Type B pancreatic cell (in vitro differentiated cells): Measurements from ENCODE around the gene CCDC158. TPM values are rescaled to one million over a fixed set of nuclear protein-coding genes. Genes with fewer than 3 reads are reported as not detected.

Experiments used
- DNase-seq: peaks from one replicate; pipeline ENCODE4 v3.0.0; 2021; ENCODE audit warnings: mixed read lengths; ENCODE audit not compliant: unreplicated experiment; ENCODE audit errors: extremely low spot score
- H3K27ac Mint-ChIP-seq: 2 replicates; pipeline ENCODE4 v1.8.0; 2021; ENCODE audit warnings: mild to moderate bottlenecking, mixed read lengths
- H3K27me3 Mint-ChIP-seq: 2 replicates; pipeline ENCODE4 v1.8.0; 2021; ENCODE audit warnings: mixed read lengths
- H3K36me3 Mint-ChIP-seq: 2 replicates; pipeline ENCODE4 v1.8.0; 2021; ENCODE audit warnings: mixed read lengths
- H3K4me1 Mint-ChIP-seq: one replicate; pipeline ENCODE4 v1.8.0; 2021; ENCODE audit warnings: mixed read lengths; ENCODE audit not compliant: unreplicated experiment
- H3K4me3 Mint-ChIP-seq: 2 replicates; pipeline ENCODE4 v1.8.0; 2021; ENCODE audit warnings: mild to moderate bottlenecking, mixed read lengths
- H3K9me3 Mint-ChIP-seq: 2 replicates; pipeline ENCODE4 v1.8.0; 2021; ENCODE audit warnings: mixed read lengths
- CTCF ChIP-seq: fragments of 200-600 bp; sonication (generic); conservative IDR thresholded peaks from 2 replicates; pipeline ENCODE4 v1.5.0; 2021; ENCODE audit warnings: antibody characterized with exemption, mild to moderate bottlenecking
- total RNA-seq: library from RNA; stranded (reverse); gene quantifications from 2 replicates; pipeline ENCODE4 v1.2.1, GENCODE V29; 2021; ENCODE audit warnings: low replicate concordance

Gene CCDC158
- total RNA-seq, 1 donor from 2014 or later = not detected

- no peak for DNase-seq
- Mint-ChIP-seq H3K36me3 (no peaks in the 10 kb centered on the region), H3K4me1 (no peaks in the 10 kb centered on the region), H3K9me3 (no peaks in the 10 kb centered on the region), H3K27ac (no peak overlapping the region), H3K4me3 (no peak overlapping the region), H3K27me3 (peaks cover 14% of the 10 kb centered on the region)
- no peak for TF ChIP-seq CTCF
Measured at GRCh38 chr4:76354517-76355473, 66.1 kb downstream of the CCDC158 start.

GRCh38 chr4:76342803-76343202 lies 78.1 kb downstream of the CCDC158 start:
- no peak overlapping the region for H3K27ac Mint-ChIP-seq
- no peaks in the 10 kb centered on the region for H3K36me3 Mint-ChIP-seq
- peaks cover 12% of the 10 kb centered on the region for H3K27me3 Mint-ChIP-seq

GRCh38 chr4:76342191-76342590 lies 78.8 kb downstream of the CCDC158 start:
- Mint-ChIP-seq H3K27me3 (peaks cover 12% of the 10 kb centered on the region), H3K4me1 (peaks cover 3% of the 10 kb centered on the region), H3K36me3 (no peaks in the 10 kb centered on the region), H3K27ac (no peak overlapping the region), H3K4me3 (no peak overlapping the region), H3K9me3 (no peaks in the 10 kb centered on the region)
- TF ChIP-seq CTCF = no peak
- no peak for DNase-seq

More at GRCh38 chr4:76342803-76343202, 78.1 kb downstream of the CCDC158 start:
- no peak overlapping the region for H3K4me3 Mint-ChIP-seq
- TF ChIP-seq CTCF = no peak
- no peaks in the 10 kb centered on the region for H3K9me3 Mint-ChIP-seq
- DNase-seq = no peak
- H3K4me1 Mint-ChIP-seq = peaks cover 3% of the 10 kb centered on the region

- no peak for TF ChIP-seq CTCF
- Mint-ChIP-seq H3K4me3 (no peak overlapping the region), H3K27me3 (peaks cover 12% of the 10 kb centered on the region), H3K9me3 (peaks cover 5% of the 10 kb centered on the region), H3K4me1 (peaks cover 3% of the 10 kb centered on the region), H3K36me3 (no peaks in the 10 kb centered on the region), H3K27ac (no peak overlapping the region)
- no peak for DNase-seq
Measured at GRCh38 chr4:76341063-76341462, 79.9 kb downstream of the CCDC158 start.

GRCh38 chr4:76339364-76339763 lies 81.6 kb downstream of the CCDC158 start:
- no peak for TF ChIP-seq CTCF
- Mint-ChIP-seq H3K4me1 (peaks cover 3% of the 10 kb centered on the region), H3K27ac (no peak overlapping the region), H3K4me3 (no peak overlapping the region), H3K27me3 (peaks cover 7% of the 10 kb centered on the region), H3K36me3 (no peaks in the 10 kb centered on the region), H3K9me3 (peaks cover 5% of the 10 kb centered on the region)
- no peak for DNase-seq
